HG02759 (cell line): Measurements from ENCODE around the gene NRP1.
"Not testable (repeated sequence)": the region's sequence is repeated elsewhere in the genome, so short reads cannot be mapped to it uniquely, and the experiment has no call there.

ENCODE experiments used
- ATAC-seq: cut with Tn5 transposase; IDR thresholded peaks from one replicate; pipeline ENCODE4 v1.9.1; 2021; ENCODE audit warnings: mild to moderate bottlenecking, moderate library complexity; ENCODE audit not compliant: unreplicated experiment

Gene NRP1

DNA sequence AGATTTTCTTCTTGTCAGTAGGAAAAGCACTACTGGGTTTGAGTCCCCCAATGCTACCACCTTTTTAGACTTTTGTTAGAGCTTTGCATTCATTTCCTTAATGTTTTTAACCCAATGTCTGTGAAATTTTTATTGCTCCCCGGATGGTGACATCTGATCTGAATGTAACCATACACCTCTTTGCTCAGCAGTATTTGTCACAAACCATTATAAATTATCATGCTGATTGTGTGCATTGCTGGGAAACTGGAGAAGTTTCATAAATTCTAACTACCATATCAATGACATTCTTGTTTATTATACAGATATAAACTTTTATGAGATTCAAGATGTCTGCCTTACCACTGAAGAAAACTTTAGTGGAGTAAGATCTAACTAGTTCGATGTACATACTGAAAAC, 8.5 kb downstream of the NRP1 start:
- no peak for ATAC-seq

DNA sequence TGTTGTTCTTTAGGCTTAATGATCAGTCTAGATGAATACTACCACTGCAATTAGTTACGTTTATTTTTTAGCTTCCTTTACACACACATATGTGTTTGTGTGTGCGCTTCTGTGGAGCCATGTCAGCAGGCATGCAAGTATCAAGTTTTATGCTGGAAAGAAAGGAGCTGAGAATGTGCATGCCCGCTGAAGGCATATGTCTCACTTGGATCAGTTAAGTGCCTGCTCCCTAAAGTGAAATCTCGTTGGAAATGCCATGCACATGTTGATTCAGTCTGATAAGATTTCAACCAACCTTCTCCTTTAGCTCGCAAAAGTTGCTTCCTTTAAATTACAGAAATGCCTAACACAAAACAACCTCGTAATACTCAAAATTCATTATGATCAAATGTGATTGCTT, 10.7 kb downstream of the NRP1 start:
- ATAC-seq, result no peak

DNA sequence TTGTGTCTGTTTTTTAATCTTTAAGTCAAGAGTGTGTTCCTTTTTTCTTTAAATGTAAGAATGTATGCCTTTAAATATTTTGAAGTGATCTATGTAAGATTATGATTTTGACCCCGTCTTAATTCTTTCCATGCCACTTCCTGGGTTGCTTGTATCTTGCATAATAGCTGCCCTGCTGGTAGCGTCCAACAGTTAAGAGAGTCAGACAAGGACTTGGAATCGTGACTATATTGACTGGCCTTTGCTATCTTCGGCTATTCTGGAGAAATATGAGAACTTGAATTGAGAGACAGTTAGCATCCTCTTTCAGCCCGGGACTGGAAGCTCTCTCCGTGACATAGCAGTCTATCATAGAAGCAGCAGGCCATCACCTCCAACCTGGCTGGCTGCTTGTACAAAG, 13.0 kb downstream of the NRP1 start:
- ATAC-seq, result no peak

DNA sequence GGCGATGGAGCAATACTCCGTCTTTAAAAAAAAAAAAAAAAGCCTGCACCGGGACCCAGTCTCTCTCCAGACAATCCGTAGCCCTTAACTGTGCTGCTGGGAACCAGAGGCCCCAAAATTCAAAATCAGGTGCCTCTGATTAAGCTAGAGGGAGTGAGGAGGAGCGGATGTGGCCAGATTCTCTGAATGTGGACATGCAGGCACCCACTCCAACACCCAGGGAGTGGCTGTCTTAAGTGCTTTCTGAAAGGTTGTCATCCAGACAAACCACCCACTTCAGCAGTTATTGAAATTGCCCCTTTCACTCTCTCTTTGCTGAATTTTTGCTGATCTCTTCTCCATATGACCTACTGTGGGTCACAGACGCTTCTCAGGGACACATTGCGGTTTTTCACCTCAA, 14.2 kb downstream of the NRP1 start:
- ATAC-seq, result no peak

DNA sequence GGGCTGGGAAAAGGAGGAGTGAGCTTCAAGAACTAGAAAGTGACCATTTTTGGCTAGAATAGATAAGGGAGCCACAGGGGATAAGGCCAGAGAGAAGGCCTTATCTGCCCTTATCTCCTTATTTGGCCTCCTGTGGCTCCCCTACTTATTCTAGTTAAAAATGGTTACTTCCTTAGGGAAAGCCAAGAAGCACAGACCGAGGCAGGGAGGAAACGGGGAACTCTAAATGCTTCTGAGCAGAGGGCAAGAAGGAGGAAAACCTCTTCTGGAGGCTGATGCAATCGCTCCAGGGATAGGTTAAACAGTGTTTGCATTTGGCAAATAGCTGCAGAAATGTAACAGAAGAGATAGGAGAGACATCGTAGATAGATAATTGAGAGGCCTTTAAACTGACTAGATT, 18.6 kb downstream of the NRP1 start:
- ATAC-seq, result no peak

DNA sequence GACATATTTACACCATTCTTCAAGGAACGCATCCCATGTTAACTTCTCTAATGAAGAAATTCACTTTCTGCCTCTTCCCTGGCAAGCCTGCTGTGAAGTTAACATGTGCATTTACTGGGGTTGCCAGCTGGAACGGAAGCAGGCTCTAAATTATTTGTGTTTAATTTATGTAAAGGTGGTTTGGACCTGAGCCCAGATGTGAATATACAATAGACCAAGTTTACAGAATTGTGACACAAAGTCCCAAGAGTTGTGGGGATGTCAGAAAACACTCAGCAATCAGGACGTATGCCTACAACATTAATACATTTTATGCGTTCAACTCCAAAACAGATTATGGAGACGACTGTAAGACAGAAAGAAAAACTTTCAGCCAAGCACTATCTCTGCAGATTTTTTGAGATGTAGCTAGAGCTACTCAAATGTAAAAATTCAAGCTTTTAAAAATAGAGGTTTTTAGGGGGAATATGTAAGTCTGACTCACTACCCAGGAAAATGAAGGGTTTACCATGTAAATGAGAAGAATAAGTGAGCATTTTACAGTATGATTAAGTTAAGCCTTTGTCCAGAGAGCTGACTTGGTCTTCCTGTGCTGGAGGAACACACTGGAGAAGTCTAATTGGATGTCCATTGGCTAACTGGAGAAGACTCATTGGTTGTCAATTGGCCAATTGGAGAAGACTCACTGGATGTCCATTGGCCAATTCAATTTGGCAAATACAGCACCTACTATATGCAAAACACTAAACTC, 19.5 kb downstream of the NRP1 start:
- ATAC-seq, result no peak

DNA sequence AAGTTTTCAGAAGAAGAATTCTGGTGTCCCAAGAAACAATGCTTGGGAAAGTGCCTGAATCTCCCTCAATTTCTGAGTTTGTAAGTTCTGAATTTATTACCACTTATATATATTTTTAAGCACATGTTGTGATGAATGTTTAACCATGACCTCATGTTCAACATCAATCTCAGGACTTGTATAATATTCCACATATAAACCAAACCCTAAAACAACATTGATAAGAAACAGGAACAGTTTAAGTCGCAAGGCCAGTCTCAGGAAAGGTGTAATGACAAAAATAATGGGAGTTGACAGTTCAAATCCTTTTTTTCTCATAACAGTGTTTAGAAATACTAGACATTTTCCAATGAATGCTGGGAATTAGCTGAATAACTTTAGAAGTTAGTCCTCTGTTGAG, 22.8 kb downstream of the NRP1 start:
- no peak for ATAC-seq

DNA sequence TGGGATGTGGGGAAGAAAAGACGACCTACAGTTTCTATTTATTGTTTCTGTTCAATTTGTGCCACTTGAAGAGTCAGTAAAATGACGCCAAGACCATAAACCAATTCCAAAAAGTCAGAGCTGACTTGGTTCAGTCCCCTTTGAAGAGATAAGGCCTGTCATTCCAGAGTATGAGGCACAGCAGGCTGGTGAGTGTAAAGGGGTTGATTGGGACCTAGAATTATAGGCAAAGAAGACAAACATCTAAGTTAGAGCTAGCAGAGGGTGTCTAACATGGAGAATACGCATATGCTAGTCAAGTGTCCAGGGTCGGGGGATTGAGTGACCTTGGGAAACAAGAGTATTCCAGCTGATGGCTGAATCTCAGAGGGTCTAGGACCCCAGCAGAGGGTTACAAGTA, 23.6 kb downstream of the NRP1 start:
- ATAC-seq, result no peak

DNA sequence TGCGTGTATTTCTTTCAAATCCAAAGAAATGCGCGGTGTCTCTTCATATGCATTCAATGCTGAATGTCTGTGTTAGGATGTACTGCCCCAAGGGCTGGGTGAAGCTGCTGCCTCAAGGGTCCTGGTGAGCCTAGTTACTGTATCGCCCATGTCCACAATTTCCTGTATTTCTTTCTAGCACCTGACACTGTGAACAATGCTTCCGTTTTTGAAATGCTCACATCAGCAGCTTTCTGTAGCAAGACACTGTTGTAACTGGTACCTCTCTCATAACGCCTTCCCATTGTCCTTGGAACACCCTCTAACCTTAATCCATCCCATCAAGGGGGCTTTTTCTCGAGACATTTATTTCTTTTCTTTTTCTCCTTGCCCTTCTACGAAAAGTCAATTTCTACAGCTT, 25.1 kb downstream of the NRP1 start:
- ATAC-seq, result no peak

DNA sequence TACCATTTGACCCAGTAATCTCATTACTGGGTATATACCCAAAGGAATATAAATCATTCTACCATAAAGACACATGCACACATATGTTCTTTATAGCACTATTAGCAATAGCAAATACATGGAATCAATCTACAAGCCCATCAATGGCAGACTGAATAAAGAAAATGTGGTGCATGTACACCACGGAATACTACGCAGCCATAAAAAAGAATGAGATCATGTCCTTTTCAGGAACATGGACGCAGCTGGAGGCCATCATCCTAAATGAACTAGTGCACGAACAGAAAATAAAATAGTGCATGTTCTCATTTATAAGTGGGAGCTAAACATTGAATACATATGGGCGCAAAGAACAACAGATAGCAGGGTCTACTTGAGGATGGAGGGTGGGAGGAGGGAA, 26.6 kb downstream of the NRP1 start:
- no peak for ATAC-seq

DNA sequence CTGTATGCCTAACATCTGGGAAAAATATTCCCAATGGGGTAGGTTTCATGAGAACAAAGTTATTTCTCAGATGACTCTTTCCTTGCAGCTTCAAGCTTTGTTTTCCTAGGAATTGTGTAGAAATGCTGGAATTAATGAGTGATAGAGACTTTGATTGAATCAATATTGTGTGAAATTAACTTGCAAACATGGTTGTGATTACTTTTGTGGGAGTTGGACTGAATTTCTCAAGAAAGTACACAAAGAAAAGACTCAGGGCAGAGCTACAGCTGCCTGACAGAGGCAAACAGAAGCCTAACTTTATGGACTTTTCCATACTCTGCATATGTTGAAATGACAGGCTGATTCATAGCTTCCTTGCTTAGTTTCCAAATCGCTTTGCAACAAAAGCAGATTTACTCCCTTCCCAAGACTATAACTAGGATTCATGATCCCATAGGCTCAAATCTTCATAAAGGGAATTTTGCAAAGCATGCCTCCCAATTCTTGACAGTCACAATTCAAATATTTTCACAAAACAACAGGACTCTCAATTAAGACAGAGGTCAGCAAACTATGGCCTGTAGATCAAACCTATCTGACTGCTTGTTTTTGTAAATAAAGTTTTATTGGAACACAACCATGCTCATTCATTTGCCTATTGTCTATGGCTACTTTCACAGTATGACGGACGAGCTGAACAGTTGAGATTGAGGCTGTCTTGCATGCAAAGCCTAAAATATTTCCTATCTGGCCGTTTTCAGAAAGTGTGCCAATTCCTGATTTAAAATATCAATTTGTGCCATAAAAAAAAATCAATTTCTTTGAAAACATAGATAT, 27.6 kb downstream of the NRP1 start:
- ATAC-seq, result no peak

DNA sequence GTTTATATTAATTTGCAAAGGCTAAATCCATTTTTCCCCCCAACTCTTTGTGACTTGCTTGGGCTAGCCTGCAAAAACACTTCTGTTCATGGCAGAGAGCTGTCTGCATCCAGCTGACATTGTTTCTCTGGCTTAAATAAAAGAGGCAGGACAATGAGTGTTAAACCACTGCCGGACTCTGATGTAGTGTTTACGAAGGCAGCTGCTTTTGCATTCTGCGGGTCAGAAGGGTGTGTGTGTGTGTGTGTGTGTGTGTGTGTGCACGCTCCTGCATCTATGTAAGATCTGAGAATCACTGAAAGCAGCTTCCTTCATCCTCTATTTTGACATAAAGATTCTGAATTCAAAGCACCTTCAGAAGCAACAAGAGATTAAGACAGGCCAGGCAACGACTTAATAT, 28.3 kb downstream of the NRP1 start:
- ATAC-seq, result no peak

DNA sequence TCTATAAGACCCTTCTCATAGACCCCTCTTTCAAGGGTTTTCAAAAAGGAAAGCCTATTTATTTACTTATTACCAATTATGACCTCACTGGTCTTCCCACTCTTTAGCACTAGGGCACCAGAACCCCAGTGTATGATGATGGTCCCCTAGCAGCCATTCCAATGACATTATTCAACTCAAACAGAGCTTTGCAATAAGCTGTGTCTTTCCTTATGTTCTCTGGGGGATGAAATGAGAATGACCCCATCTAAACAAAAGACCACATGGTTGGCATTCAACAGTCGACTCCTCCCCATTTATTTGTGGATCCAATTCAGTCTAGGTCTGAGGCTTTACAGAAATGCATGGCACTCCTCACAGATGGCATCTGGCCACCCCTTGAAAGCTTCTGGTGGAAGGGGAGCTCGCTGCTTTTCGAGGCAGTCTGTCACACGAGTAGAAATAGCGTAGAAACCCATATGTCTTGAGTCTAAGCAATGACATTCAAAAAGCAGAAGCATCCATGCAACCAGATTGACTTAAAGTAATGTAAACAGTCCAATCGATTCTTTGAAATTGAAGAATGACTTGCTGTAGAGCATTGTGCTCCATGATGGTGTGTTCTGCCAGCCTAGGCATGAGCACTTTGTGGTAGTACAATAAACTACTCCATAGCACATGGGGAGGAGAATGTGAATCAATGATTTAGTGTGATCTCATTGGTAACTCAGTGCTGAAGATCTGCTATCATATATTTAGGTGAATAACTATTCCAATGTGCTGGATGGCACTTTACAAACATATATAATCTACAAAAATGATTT, 29.8 kb downstream of the NRP1 start:
- no peak for ATAC-seq

DNA sequence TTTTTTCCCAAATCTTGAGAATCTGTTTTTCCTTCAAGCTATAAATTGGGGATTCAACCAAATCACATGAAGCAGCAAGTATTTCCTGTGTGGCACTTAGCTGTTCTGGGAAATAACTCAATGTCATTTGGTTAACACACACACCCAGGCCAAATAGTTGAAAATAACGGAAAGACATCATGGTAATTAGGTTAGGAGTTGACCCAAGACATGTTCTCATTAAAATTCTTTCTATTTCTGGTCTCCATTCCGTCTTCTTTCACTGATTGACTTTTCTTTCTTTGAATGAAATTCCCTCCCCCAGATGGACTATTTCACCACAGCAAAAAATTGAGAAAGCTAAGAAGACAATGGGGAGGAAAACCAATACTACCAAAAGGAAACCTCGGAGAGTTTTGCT, 30.5 kb downstream of the NRP1 start:
- ATAC-seq, result no peak

DNA sequence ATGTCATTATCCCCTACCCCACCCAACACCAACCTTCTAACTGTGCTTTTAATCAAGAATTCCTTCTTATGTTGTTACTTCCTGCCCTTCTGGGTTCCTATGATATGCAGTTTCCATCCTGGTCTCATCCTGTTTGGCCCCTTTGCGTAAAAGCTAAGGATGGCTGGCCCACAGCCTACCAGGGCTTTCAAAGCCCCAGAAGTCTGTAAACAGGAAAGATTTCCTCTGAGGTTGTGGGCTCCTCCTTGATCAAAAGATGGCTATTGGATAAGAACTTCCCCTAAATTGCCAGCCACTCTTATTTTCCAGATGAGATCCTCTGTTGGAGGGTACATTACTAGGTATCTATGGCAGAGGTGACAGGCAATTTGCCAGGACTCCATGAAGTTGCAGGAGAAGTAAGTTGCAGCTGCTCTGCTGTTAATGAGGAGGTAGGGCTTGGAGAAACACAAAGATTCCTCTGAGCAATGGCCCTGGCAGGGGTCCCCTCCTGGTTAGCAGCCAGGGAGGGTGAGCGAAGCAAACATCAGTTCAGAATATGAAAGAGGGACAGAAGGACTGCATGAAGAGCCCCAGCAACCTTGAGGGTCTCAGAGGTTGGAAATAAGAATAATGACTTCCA, 32.1 kb downstream of the NRP1 start:
- no peak for ATAC-seq

DNA sequence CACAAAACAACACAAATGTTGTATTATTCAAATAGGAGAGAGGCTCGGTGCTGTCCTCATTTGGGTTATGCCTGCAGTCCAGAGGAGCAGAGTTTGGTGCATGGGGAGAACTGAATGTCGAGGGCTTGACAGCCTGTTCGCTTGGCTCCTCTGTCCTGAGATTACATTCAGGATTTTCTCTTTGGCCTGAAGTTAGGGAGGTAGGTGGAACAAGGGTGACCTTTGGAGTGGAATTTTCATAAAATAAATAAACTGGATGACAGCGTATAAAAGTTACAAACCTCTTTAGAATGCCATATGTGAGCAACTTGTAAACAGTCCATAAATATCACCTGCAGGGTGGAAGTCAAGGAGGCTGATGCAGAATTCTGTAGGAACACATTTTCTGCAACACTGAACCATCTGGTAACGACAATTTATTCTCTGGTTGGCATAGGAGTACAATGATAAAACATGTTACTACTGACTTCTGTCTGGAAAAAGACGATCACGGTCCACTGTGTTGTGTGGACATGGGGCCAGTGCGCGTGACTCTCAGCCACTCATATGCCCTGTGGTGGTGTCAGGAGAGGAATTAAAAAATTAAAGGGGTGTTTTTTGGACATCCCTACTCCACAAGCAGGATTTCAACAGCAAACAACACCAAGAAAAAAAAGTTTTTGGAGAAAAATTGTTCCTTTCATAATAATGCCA, 33.2 kb downstream of the NRP1 start:
- no peak for ATAC-seq

DNA sequence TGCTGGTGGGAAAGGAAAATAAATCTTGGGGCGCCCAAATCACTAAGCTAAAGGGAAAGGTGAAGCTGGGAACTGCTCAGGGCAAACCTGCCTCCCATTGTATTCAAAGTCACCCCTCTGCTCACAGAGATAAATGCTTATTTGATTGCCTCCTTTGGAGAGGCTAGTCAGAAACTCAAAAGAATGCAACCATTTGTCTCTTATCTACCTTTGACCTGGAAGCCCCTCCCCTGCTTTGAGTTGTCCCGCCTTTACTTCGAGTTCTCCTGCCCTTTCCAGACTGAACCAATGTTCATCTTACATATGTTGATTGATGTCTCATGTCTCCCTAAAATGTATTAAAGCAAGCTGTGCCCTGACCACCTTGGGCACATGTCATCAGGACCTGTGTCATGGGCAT, 33.9 kb downstream of the NRP1 start:
- not testable (repeated sequence) for ATAC-seq

DNA sequence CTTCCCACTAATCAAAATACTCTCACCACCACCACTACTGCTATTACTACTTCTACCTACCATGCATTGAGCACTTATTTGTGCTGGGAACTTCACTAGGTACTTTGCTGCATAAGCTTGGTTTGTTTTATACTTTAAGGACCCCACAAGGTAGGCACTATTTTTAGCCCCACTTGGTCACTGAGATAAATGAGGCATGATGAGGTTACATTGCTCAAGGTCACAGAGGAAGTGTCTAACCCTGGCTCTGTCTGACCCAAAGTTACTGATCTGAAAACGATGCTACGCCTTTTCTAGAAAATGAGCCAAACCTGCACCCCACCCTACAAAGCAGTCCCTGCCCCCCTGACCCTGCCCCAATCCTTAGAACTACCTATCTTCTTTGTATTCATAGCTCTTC, 35.6 kb downstream of the NRP1 start:
- no peak for ATAC-seq

DNA sequence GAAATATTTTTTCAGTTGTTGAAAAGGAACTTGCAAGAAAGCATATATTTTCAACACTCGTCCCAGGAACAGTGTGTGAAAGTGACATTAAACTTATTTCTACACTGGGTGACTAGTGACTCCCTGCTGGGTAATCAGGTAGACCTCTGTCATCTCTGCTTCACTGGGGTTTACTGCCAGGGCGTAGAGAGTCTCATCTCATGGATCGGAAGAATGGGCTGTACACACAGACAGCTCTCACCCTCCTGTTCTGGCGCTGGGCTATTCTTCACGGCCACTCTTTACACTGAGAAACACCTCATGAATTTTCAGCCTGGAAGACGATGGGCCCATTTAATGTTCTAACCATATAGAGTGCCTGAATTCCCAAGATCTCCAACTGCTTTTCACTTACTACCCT, 36.4 kb downstream of the NRP1 start:
- ATAC-seq, result no peak

DNA sequence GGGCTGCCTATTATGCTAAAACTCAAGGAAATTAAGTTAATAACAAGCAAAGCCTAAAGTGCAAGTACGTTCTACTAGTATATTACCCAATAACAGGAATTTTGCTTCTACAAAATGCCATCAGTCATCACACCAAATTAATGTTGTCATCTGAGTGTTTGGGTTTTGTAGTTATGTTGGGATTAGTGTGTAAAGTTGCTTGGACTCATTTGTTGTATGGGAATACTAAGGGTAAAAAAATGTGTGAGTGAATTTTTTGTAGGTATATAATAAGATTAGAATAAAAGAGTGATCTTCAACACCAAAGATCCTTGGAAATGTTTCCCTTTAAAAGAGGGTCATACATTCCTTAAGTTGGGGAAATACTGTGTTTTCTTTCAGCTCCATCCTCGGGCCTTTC, 38.6 kb downstream of the NRP1 start:
- ATAC-seq, result no peak
